Prostate gland (tissue), 2 donors: ENCODE results near the gene HECTD1.

Experiments
- CTCF ChIP-seq, 4 experiments: fragments of 200-600 bp in 2 of 4; fragments of 450-650 bp in 2 of 4; sonication (generic) in 2 of 4; IDR thresholded peaks; 1 replicate in 3 of 4; 2 replicates in 1 of 4; pipeline ENCODE4 v1.5.1; 2016 to 2019; ENCODE audit warnings: antibody characterized with exemption in 4 of 4, mild to moderate bottlenecking in 2 of 4, moderate library complexity in 2 of 4
- POLR2A ChIP-seq: fragments of 450-650 bp; IDR thresholded peaks from one replicate; pipeline ENCODE4 v1.6.1; 2016; ENCODE audit warnings: antibody characterized with exemption, mild to moderate bottlenecking
- POLR2AphosphoS5 ChIP-seq: sonication (generic); formaldehyde crosslinking; IDR thresholded peaks from one replicate; pipeline ENCODE4 v1.6.1; 2017; ENCODE audit warnings: antibody characterized with exemption

GRCh38 chr14:31070431-31070830 lies 137.2 kb downstream of the HECTD1 start:
- no peak for TF ChIP-seq POLR2A
- no peak for TF ChIP-seq CTCF (IDR thresholded peaks at IDR 0.05)
- no peak for TF ChIP-seq POLR2AphosphoS5
